Stimulated activated CD8-positive, alpha-beta memory T cell treated with anti-CD3 and anti-CD28 coated beads, Interleukin-4, amount 100 ng/mL, for 24 hours (primary cell): Measurements from ENCODE around the gene DBF4B.

Experiments used
- DNase-seq: peaks from one replicate; pipeline ENCODE4 v3.0.0-alpha.2; 2020; ENCODE audit warnings: low read depth

DBF4B gene

GRCh38 chr17:44777394-44778348 lies 69.2 kb downstream of the DBF4B start:
- no peak for DNase-seq

DNA sequence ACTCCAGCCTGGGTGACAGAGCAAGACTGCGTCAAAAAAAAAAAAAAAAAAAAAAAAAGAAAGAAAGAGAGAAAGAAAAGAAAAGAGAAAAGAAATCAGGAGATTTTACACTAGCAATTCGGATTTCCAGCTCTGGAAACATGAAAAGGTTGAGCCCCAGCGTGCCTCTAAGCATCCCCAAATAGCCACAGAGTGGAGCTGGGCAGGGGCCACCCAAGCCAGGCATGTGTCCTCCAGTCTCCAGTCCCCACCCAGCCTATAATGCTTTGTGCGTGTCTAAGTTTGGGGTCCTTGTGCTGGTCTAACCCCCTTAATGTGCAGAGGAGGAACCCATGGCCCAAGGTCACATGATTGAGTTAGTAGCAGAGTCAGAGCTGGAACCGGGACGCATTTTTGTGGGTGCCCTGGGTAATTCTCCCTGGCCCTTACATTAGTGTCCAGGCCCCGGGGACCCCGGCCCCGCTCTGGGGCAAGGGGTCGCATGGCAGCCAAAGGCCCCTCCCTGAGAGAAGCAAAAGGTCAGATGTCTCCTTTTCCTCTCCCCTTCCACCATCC lies 70.3 kb downstream of the DBF4B start:
- DNase-seq = no peak

GRCh38 chr17:44779211-44780025 lies 71.0 kb downstream of the DBF4B start:
- DNase-seq = peak; percentile 70

- DNase-seq = no peak
These were observed 71.7 kb downstream of the DBF4B start for GRCh38 chr17:44780161-44780560.

- no peak for DNase-seq
These were observed 72.5 kb downstream of the DBF4B start for GRCh38 chr17:44780845-44781480.

DNA sequence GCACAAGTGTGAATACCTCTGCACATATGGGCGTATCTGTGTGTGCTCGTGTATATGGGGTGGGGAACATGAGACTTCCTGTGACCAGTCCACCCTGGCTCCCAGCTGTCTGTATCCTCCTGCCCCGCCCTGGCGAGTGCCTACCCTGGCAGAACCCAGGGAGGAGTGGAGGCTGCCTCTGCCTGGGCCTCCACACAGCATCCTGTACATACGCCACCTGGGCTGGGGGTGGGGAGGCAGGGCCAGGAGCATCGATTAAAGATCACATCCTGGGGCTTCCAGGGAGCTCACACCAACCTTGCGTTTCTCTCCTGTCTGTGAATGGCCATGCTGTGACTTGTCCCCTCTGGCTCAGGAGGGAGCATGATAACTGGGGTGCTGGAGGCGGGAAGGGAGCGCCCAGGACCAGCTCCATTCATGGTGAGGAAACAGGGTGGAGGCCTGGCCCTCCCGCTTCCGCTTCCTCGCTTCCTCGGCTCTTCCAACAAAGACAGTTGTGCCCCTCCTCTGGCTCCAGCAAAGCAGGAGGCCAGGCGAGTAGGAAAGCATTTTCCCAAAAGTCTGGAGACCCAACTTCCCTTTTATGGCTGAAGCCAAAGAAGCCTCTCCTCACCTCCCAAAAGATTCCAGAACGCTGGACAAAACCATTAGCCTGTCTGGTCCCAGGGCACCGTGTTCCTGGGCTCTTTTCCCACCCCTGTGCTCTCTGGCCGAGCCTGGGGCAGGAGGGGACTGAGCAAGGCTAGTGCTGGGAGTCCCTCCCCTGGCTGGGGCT lies 73.3 kb downstream of the DBF4B start:
- DNase-seq = no peak

GRCh38 chr17:44782326-44782850 lies 73.9 kb downstream of the DBF4B start:
- DNase-seq = no peak

DNA sequence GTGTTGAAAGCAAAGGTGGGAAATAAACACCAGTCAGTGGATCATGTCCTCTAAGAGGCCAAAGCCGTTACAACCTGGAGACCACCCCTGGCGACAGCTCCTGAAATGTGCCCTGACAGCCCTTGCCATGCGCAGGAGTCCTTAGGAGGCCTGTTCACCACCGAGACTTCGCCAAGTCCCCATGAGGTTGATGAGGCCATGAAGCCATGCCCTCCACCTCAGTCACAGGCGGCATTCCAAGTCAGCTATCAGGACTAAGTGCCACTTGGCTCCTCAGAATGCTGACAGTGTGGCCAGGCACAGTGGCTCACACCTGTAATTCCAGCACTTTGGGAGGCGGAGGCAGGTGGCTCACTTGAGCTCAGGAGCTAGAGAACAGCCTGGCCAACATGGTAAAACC lies 77.5 kb downstream of the DBF4B start:
- DNase-seq = no peak

DNA sequence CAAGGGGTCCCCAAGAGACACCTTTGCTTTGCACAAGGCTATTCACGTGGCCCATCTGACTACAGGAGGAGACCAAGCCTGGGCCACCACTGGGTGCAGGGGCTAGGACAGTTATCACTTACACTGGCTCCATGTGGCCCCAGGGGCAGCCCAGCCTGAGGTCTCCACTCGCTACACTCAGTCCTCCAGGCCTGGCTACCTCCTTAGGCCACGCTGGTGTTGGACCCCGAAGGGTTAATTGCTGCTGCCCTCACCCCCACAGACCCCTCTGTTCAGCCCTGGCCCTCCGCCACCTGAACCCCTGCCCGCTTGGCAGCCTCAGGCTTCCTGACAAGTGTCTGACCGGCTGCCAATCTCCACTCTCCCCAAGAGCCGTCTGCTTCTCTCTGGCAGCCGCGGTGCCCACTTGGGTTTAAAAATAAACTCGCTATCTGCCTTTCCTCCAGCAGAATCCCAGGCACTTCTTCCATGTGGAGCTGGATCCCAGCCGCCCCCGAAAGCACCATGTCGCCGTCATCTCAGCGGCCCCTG lies 78.2 kb downstream of the DBF4B start:
- DNase-seq = no peak

DNA sequence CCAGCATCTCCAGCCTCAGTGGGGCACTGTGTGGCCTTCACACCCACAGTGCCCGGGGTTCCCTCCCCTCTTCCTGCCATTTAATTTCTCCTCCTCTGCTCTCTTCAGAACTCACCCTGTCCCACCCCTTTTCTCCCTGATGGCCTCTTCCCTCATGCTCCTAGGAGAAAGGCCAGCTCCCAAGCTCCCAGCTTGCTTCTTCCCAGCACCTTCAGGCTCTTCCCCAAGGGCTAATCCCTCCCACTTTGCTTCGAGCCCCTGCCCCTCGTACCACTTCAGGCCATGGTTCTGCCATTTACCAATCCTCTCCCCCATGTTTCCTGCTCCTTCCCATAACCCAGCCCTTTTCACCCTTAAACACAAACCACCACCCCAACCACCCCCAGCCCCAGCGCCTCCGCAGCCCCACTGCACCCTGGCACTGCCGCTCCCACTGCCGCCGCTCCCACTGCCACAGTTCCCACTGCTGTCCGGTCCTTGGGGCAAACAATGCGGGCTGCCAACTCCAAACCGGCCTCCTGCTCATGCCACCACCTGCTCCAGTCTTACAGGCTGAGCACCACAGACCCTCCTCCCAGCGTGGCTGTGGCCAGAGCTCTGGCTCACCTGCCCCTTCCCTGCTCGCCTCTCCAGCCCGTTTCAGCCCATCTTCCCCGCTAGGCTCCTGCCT lies 78.9 kb downstream of the DBF4B start:
- DNase-seq = no peak

DNA sequence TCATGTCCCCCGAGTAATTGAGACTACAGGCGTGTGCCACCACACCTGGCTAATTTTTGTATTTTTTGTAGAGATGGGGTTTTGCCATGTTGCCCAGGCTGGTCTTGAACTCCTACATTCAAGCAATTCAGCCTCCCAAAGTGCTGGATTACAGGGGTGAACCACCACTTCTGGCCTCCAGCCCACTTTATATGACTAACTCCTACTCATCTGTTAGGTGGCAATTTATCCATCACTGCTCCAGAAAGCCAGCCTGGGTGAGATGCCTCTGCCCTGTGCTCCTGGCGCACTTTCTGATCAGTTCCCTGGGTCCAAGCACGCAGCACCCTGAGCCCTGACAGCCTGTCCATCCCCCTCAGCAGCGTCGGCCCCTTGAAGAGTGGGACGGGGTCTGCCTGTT lies 79.7 kb downstream of the DBF4B start:
- DNase-seq = no peak

GRCh38 chr17:44792276-44792675 lies 83.8 kb downstream of the DBF4B start:
- DNase-seq = no peak

DNA sequence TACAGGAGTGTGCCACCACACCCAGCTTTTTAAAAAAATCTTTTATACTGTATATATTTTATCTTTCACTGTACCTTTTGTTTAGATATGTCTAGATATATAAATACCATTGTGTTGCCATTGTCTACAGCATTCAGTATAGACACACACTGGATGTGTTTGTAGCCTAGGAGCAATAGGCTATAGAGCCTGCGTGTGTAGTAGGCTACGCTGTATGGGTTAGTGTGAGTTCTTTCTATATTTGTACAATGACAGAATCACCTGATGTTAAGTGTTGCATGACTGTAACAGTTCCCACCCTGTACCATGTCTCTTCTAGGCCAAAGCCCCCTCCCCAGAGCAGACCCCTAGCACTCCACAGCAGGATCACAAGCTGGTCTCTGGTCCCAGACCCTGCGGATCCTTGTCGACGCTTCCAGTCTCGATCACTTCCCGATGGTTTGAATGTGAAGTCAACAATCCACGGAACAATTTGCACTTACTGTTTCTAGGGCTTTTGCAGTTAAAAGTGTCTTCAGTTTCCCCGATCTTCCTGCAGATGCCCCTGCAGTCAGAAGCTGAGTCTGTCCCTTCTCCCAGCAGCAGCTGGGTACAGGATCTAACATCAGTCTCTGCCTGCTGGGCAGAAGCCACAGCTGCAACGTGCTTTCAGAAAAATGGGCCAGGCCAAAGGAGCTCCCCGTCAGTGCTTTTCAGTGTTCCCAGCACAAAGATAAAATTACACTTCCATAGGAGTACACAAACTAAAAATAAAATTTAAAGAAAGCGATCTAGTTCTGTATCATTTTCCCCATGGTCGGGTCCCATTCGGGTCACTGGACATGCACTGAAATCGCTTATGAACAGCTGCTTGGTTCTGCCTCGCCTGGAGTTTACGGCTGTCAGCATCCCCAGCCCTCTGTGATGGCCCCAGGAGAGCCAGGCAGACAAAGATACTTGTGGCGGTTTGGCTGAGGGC lies 85.7 kb downstream of the DBF4B start:
- no peak for DNase-seq

GRCh38 chr17:44794851-44795413 lies 86.5 kb downstream of the DBF4B start:
- no peak for DNase-seq

GRCh38 chr17:44795421-44795820 lies 87.0 kb downstream of the DBF4B start:
- DNase-seq = no peak

DNA sequence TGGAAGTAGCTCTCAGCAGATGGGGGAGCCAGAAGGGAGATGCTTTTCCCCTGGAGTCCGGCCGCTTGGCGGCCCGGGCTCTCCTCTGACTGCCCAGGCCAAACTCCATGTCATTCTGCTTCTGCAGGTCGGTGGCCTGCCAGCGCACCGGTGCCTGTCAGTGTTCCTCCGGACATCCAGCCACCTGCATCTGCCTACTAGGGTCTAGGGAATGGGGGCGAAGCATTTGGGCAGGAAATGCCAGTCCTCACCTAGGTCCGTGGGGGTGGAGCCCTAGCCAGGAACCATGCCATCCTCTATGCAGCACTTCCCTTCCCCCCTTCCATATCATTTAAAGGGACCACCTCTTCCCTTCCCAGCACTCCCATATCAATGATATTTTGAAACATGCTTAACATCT lies 87.5 kb downstream of the DBF4B start:
- no peak for DNase-seq

GRCh38 chr17:44796731-44797130 lies 88.3 kb downstream of the DBF4B start:
- DNase-seq = no peak

DNA sequence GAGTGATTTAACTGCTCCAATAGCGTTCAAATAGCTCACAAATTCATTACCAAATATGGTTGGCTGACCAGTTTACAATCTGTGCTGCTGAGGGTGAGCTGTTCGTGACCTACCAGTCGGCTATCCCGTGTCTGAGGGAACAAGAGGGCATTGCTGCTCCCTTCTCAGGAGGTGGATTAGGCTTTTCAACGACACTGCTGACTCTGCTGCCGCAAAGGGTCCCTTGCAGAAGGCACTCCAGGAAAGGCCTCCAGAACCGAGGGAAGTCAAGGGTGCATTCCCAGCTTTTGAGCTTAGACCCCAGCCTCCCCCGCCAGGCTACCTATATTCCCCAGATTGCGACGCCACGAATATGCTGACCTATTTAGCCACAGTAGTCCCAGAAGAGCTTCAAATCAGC lies 89.3 kb downstream of the DBF4B start:
- no peak for DNase-seq

DNA sequence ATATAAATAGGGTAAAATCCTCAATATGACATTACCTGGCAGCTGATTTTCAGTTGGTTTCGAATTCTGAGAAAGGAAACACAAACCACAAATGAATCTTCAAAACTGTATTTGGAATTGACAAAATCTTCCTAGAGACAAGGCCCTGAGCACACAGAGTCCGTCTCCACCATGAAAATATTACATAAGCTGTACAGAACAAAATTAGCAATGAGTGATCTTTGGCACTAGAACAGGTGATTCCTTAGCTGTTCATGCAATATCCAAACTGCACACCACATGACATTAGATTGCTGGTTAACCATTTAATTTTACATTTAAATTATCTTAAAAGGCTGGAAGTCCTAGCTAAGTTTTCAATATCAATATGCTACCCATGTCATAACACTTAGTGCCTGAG lies 89.9 kb downstream of the DBF4B start:
- DNase-seq = no peak
